Brain pericyte (primary cell): ENCODE measurements around the gene NPL.

ENCODE experiments used
- DNase-seq: peaks from one replicate; pipeline ENCODE4 v3.0.0-alpha.2; 2012; ENCODE audit warnings: low read depth, low spot score

NPL gene, protein sequence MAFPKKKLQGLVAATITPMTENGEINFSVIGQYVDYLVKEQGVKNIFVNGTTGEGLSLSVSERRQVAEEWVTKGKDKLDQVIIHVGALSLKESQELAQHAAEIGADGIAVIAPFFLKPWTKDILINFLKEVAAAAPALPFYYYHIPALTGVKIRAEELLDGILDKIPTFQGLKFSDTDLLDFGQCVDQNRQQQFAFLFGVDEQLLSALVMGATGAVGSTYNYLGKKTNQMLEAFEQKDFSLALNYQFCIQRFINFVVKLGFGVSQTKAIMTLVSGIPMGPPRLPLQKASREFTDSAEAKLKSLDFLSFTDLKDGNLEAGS

GRCh38 chr1:182789138-182790076, at the start of gene NPL:
Gene NPL, plus strand, starts transcription at chr1:182789773. Its CDS starts 4,599 bp downstream, at chr1:182794372.
- no peak for DNase-seq

GRCh38 chr1:182740120-182740519, 49.5 kb upstream of the NPL start:
- DNase-seq, result no peak

DNA sequence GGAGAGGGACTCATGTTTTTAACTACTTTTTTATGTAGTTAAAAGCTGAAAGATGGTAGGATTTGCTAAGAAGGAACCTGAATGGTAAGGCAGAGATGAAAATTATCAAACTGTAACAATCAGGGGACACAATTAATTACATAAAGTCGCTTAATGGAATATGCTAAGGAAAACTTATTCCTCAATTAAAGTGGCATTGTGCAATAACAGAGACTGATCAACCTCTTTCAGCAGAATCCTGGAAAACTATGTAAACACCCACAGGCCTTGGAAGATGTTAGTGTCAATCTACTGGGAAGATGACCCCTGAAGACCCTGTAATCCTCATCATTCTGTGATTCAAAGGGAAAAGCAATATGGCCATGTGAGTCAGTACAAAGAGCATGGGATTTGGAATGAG, 46.8 kb upstream of the NPL start:
- DNase-seq, result no peak

DNA sequence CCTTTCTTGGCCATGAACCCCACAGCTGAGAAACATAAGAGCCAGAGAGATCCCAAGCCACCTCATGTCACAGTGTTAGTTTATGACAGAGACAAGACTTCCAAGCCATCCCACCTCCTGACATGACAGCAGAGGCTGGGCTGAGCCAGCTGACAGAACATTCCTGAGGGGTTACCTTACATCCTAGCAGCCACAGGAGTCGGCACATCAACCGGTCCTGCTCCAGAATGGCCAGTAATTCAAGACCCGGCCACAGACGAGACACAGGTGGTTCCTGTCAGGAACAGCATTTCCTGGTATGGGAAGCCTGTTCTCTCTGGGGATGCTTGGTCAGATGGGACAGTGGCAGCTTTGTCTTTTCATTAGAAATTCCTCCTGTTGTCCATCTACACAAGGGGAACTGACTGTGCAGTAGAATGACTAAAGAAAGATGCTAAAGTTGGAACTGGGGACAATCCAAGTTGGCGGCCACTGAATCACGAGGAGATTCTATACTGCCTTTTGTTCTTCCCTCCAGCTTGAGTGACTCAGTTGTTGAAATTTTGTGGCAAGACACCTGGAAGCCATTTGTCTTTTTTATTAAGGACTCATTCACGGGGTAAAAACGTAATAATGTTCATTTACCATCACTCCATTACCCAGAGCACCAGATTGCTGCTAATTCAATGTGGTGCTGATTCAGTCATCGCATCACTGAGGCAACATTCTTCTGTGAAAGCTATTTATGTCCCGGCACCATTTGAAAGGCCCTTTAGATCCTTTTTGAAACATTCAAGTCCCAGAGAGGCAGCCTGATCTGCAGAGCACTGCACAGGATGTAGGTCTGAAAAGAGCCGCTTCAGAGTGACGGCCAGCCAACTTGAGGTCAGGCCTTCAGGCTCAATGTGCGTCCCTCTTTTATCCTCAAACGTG, 37.2 kb upstream of the NPL start:
- no peak for DNase-seq

DNA sequence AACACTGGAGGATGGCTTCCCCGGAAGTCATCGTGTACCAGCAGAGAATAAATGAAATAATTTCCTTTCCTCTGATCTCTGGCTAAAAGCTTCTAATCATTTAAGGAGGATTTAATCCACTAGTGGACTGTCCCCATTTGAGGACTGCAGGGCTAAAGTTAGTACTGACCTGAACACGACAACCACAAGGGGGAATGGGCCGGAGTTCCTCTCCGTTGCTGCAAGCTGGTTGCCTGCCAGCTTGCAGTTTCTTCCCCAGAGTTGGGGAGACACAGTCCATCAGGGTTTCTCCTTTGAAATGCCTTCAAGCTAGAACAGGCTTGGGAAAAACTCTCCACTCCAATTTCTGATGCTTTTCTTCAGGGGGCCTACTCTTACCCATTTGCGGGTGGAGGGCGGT, 35.5 kb upstream of the NPL start:
- DNase-seq, result no peak

DNA sequence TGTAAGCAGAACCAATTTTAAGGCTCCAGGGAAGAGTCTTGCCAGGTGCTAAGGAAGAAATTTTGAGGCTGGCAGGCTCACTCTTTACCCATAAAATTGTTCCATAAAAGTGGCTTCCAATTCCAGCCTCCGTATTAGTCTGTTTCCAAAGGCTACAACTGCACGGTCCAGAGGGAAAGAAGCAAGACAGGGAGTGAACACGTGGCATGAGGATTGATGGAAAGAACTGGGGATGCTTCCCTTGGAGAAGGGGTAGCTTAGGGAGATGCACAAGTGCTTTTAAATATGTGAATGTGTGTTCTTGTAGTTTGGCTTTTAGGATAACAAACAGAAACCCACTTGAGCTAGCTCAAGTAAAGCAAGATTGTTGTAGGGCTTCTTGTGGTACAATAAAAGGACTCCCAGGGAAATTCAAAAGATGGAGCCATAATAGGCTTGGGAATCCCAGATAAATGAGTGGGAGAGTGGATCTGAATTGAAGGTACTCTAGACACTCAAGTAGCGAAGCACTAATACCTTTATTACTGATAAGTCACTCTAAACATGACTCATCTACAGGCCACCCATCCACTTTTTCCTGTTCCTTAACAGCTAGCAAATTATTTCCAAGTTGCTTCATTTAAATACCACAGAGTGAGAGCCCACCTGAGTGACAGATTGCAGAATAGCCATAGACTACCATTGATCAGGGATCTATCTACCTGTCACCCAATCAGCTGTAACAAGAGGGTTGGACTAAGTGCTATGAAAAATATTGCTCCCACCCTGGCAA, 34.8 kb upstream of the NPL start:
- no peak for DNase-seq

- DNase-seq, result no peak
Observed at GRCh38 chr1:182755632-182756031, 33.9 kb upstream of the NPL start.

- no peak for DNase-seq
Observed at GRCh38 chr1:182756423-182756822, 33.1 kb upstream of the NPL start.

DNA sequence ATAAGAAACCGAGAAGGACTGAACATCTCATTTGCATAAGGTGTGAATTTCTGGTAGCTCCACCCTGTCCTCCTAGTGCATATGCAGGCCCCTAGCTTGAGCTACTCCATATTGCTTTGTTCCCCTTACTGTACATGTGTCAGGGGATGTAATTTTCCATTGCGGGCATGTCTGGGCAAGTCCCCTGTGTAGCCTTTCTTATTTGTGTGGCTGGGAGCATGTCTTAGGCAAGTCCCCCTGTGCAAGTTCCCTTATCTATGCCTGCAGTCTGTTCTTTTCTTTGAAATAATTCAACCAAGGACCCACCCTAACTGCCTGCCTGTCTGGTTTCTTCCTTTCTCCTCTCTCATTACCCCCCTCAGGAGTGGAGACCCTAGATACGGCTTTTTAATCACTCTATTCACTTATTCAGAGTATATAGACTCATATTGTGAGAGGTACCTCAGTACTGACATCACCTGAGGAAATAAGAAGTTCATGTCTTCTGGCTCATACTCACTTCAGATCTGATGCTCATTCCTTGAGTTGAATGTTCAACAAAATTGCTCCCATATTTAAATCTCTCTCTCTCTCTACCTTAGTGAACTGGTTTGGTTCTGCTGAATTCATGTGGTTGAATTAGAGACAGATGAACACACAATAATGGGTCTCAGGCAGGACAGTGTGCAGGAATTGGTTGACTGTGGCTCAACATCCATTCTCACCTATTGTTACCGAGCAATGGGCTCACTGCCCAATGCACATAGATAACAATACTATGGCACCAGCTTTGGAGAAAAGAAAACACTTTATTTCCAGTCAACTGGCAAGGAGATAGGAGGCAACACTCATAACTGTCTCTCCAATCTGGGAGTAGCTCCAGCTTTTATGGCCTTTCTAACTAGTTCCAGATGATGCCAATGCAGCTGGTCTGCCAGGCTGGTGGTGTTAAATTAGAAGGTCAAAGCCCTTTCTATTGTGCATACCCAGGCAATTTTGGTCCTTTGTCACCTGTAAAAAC, 27.9 kb upstream of the NPL start:
- DNase-seq, result no peak

GRCh38 chr1:182762536-182762935, 27.0 kb upstream of the NPL start:
- DNase-seq, result no peak

GRCh38 chr1:182764029-182764727, 25.4 kb upstream of the NPL start:
- no peak for DNase-seq

GRCh38 chr1:182765391-182765790, 24.2 kb upstream of the NPL start:
- DNase-seq, result no peak

DNA sequence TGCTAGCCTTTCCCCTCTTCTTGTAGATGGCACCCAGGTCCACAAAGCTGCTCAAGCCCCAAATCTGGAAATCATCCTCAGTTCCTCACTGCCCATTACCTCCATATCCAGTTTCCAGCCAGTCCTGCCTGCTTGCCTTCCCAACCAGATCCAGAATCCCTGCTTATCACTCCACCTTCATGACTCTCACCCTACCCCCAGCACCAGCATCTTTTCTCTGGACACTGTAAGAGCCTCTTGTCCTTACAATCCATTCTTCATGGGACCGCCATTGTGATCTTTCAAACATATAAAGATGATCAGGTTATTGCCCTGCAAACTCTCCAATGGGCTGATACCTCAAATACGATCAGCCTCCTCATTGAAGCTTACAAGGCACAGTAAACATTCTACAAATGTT, 23.5 kb upstream of the NPL start:
- DNase-seq, result no peak

GRCh38 chr1:182766881-182767645, 22.5 kb upstream of the NPL start:
- no peak for DNase-seq

DNA sequence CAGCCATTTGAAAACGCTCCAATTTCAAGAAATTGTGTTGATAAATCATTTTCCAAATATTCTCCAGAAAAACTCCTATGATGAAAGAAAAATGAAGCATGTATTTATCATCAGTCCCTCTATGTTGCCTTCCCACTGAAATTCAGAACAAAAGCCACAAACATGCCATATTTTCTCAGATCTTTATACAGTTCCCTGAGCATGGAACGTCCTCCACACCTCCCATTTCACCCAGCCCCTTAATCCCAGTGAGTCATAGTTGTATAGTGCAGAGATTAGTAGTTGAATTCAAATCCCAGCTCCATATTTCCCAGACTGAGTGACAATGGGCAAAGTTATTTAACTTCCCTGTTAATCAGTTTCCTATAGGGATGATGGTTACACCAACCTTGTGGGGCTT, 20.6 kb upstream of the NPL start:
- DNase-seq, result no peak

GRCh38 chr1:182770232-182770631, 19.3 kb upstream of the NPL start:
- DNase-seq, result no peak

GRCh38 chr1:182771187-182771984, 18.2 kb upstream of the NPL start:
- DNase-seq, result no peak

GRCh38 chr1:182777386-182777785, 12.2 kb upstream of the NPL start:
- no peak for DNase-seq
